ENCODE data around the gene USP40. TPM values are rescaled to one million over a fixed set of nuclear protein-coding genes. Genes with fewer than 3 reads are reported as not detected.

USP40 gene
- total RNA-seq, 1 donor from 2014 or later: 32.9 TPM

- Histone ChIP-seq H3K4me2 (no peak overlapping the region), H3K9me3 (ENCODE audit: low read depth) (no peaks in the 10 kb centered on the region), H3K27ac (no peak overlapping the region), H2AFZ (replicated peaks) (no peak overlapping the region), H3K4me1 (peaks cover 4% of the 10 kb centered on the region), H3K4me3 (no peak overlapping the region), H3K27me3 (no peaks in the 10 kb centered on the region), H4K20me1 (ENCODE audit: low read depth) (no peaks in the 10 kb centered on the region), H3F3A (ENCODE audit: low read depth) (no peaks in the 10 kb centered on the region), H3K9ac (no peak overlapping the region), H3K36me3 (no peaks in the 10 kb centered on the region), H3K79me2 (ENCODE audit: low read depth) (no peaks in the 10 kb centered on the region)
- peaks cover 14% of the 10 kb centered on the region for H3K4me1 Mint-ChIP-seq
- TF ChIP-seq CTCF (IDR thresholded peaks at IDR 0.05) (no peak), EZH2phosphoT487 (IDR thresholded peaks at IDR 0.05) (no peak), EZH2 (IDR thresholded peaks at IDR 0.05) (no peak)
- H3K4me3 Mint-ChIP-seq: no peak overlapping the region
- H3K36me3 Mint-ChIP-seq: peaks cover 17% of the 10 kb centered on the region
- no peak overlapping the region for H3K27ac Mint-ChIP-seq
- H3K27me3 Mint-ChIP-seq (ENCODE audit: insufficient read depth, low read depth): peaks cover 7% of the 10 kb centered on the region
- H3K9me3 Mint-ChIP-seq: no peaks in the 10 kb centered on the region
- no peak for DNase-seq (ENCODE audit: low spot score)
Observed at GRCh38 chr2:233444501-233444900, 122.1 kb downstream of the USP40 start.

GRCh38 chr2:233443511-233444183 lies 122.9 kb downstream of the USP40 start:
- Histone ChIP-seq H3K9ac (no peak overlapping the region), H4K20me1 (ENCODE audit: low read depth) (no peaks in the 10 kb centered on the region), H3K79me2 (ENCODE audit: low read depth) (no peaks in the 10 kb centered on the region), H3K4me3 (no peak overlapping the region), H3F3A (ENCODE audit: low read depth) (no peaks in the 10 kb centered on the region), H3K4me1 (peaks cover under 1% of the 10 kb centered on the region), H2AFZ (replicated peaks) (no peak overlapping the region), H3K36me3 (no peaks in the 10 kb centered on the region), H3K9me3 (ENCODE audit: low read depth) (no peaks in the 10 kb centered on the region), H3K4me2 (no peak overlapping the region), H3K27ac (no peak overlapping the region), H3K27me3 (no peaks in the 10 kb centered on the region)
- Mint-ChIP-seq H3K9me3 (no peaks in the 10 kb centered on the region), H3K4me1 (peaks cover 7% of the 10 kb centered on the region), H3K36me3 (peaks cover 12% of the 10 kb centered on the region), H3K4me3 (no peak overlapping the region), H3K27me3 (ENCODE audit: insufficient read depth, low read depth) (peaks cover 7% of the 10 kb centered on the region), H3K27ac (no peak overlapping the region)
- TF ChIP-seq EZH2 (IDR thresholded peaks at IDR 0.05) (no peak), EZH2phosphoT487 (IDR thresholded peaks at IDR 0.05) (no peak), CTCF (IDR thresholded peaks at IDR 0.05) (peak; percentile 79)
- peak; percentile 77 for DNase-seq (ENCODE audit: low spot score)

GRCh38 chr2:233442028-233442310 lies 124.6 kb downstream of the USP40 start:
- H3F3A ChIP-seq (ENCODE audit: low read depth): no peaks in the 10 kb centered on the region
- Mint-ChIP-seq H3K36me3 (peaks cover 6% of the 10 kb centered on the region), H3K9me3 (no peaks in the 10 kb centered on the region), H3K27ac (no peak overlapping the region), H3K27me3 (ENCODE audit: insufficient read depth, low read depth) (peaks cover 7% of the 10 kb centered on the region), H3K4me1 (peaks cover 2% of the 10 kb centered on the region), H3K4me3 (no peak overlapping the region)
- H2AFZ ChIP-seq (replicated peaks): no peak overlapping the region
- no peak for DNase-seq (ENCODE audit: low spot score)
- no peaks in the 10 kb centered on the region for H3K9me3 ChIP-seq (ENCODE audit: low read depth)
- no peaks in the 10 kb centered on the region for H3K4me1 ChIP-seq
- no peaks in the 10 kb centered on the region for H3K27me3 ChIP-seq
- H3K4me3 ChIP-seq: no peak overlapping the region
- TF ChIP-seq EZH2phosphoT487 (IDR thresholded peaks at IDR 0.05): no peak
- TF ChIP-seq CTCF (IDR thresholded peaks at IDR 0.05): no peak
- no peak for TF ChIP-seq EZH2 (IDR thresholded peaks at IDR 0.05)
- no peaks in the 10 kb centered on the region for H3K79me2 ChIP-seq (ENCODE audit: low read depth)
- H3K36me3 ChIP-seq: no peaks in the 10 kb centered on the region
- H4K20me1 ChIP-seq (ENCODE audit: low read depth): no peaks in the 10 kb centered on the region
- H3K27ac ChIP-seq: no peak overlapping the region
- H3K9ac ChIP-seq: no peak overlapping the region
- no peak overlapping the region for H3K4me2 ChIP-seq
